NCI-H187 treated with DMSO at 0.1 percent for 48 hours (cell line): ENCODE measurements around the gene TEX29.

Source experiments
- DNase-seq: peaks from one replicate; lab custom pipeline; 2025; lab: John Stamatoyannopoulos, UW

Gene TEX29

GRCh38 chr13:111343186-111343805 lies 22.9 kb downstream of the TEX29 start:
- DNase-seq: no peak

GRCh38 chr13:111344471-111345191 lies 24.2 kb downstream of the TEX29 start:
- DNase-seq: no peak

- no peak for DNase-seq
Measured at GRCh38 chr13:111345682-111346081, 25.2 kb downstream of the TEX29 start.

- no peak for DNase-seq
Measured at GRCh38 chr13:111346101-111346680, 25.7 kb downstream of the TEX29 start.

GRCh38 chr13:111347438-111347837 lies 27.0 kb downstream of the TEX29 start:
- DNase-seq: no peak

- no peak for DNase-seq
Measured at GRCh38 chr13:111353508-111353907, 33.1 kb downstream of the TEX29 start.

GRCh38 chr13:111354789-111355188 lies 34.3 kb downstream of the TEX29 start:
- DNase-seq: no peak

- DNase-seq: no peak
Measured at GRCh38 chr13:111356795-111357194, 36.4 kb downstream of the TEX29 start.

GRCh38 chr13:111359237-111359915 lies 38.9 kb downstream of the TEX29 start:
- no peak for DNase-seq

GRCh38 chr13:111359930-111360329 lies 39.5 kb downstream of the TEX29 start:
- no peak for DNase-seq

GRCh38 chr13:111360452-111360851 lies 40.0 kb downstream of the TEX29 start:
- DNase-seq: no peak

- no peak for DNase-seq
Measured at GRCh38 chr13:111361046-111361872, 40.8 kb downstream of the TEX29 start.

GRCh38 chr13:111361873-111362648 lies 41.6 kb downstream of the TEX29 start:
- no peak for DNase-seq

GRCh38 chr13:111363121-111363520 lies 42.7 kb downstream of the TEX29 start:
- no peak for DNase-seq

- DNase-seq: no peak
Measured at GRCh38 chr13:111363591-111363990, 43.1 kb downstream of the TEX29 start.

GRCh38 chr13:111365149-111366005 lies 44.9 kb downstream of the TEX29 start:
- DNase-seq: no peak

GRCh38 chr13:111367340-111367739 lies 46.9 kb downstream of the TEX29 start:
- no peak for DNase-seq

- no peak for DNase-seq
Measured at GRCh38 chr13:111368091-111368490, 47.6 kb downstream of the TEX29 start.

GRCh38 chr13:111370147-111370546 lies 49.7 kb downstream of the TEX29 start:
- no peak for DNase-seq
